Lung (tissue), 12 donors: ENCODE measurements around the gene SPIB. TPM values are rescaled to one million over a fixed set of nuclear protein-coding genes. Genes with fewer than 3 reads are reported as not detected.

ENCODE experiments used
- ATAC-seq: fragments of 200-7000 bp; cut with Tn5 transposase; one replicate; pipeline ENCODE4 v1.9.1; 2020; ENCODE audit warnings: moderate number of reproducible peaks; ENCODE audit not compliant: insufficient read depth, low FRiP score
- DNase-seq, 3 donors: peaks; one replicate each; pipeline ENCODE4 v3.0.0-alpha.2; 2013 to 2017
- H3K27ac ChIP-seq, 2 donors: one replicate each; pipeline ENCODE4 v1.5.1; 2013; ENCODE audit warnings: mild to moderate bottlenecking in 2 of 2, moderate library complexity in 2 of 2, control low read depth in 1 of 2, inconsistent platforms in 1 of 2, low read depth in 1 of 2, low read length in 1 of 2
- H3K27me3 ChIP-seq, 3 donors: one replicate each; pipeline ENCODE4 v1.5.1; 2013; ENCODE audit warnings: low read length in 2 of 3; ENCODE audit not compliant: control insufficient read depth in 3 of 3, insufficient read depth in 3 of 3
- H3K36me3 ChIP-seq, 4 donors: one replicate each; pipeline ENCODE4 v1.5.1; 2013; ENCODE audit warnings: low read length in 4 of 4, mild to moderate bottlenecking in 1 of 4, moderate library complexity in 1 of 4; ENCODE audit not compliant: control insufficient read depth in 4 of 4, insufficient read depth in 4 of 4
- H3K4me1 ChIP-seq, 5 donors: one replicate each; pipeline ENCODE4 v1.5.1; 2013; ENCODE audit warnings: low read length in 5 of 5, mild to moderate bottlenecking in 2 of 5, moderate library complexity in 1 of 5; ENCODE audit not compliant: control insufficient read depth in 5 of 5, insufficient read depth in 5 of 5
- H3K4me3 ChIP-seq: one replicate; pipeline ENCODE4 v1.5.1; 2013; ENCODE audit warnings: mild to moderate bottlenecking, control low read depth, moderate library complexity
- H3K9ac ChIP-seq, 2 donors: one replicate each; pipeline ENCODE4 v1.5.1; 2013; ENCODE audit warnings: low read length in 2 of 2, control low read depth in 1 of 2; ENCODE audit not compliant: insufficient read depth in 1 of 2
- H3K9me3 ChIP-seq, 4 donors: one replicate each; pipeline ENCODE4 v1.5.1; 2013; ENCODE audit warnings: low read length in 3 of 4, mild to moderate bottlenecking in 1 of 4, moderate library complexity in 1 of 4; ENCODE audit not compliant: control insufficient read depth in 4 of 4, insufficient read depth in 3 of 4
- WGBS, 2 donors: extraction: QIAGEN DNeasy Blood & Tissue Kit; methylation state at CpG; one replicate each; pipeline ENCODE4 v1.1.7; 2013; 5-methylcytosine and 5-hydroxymethylcytosine counted together
- polyA plus RNA-seq, 2 donors: library from polyadenylated mRNA; stranded (reverse); fragments of 200-250 nt; gene quantifications; one replicate each; pipeline ENCODE4 v1.2.1, GENCODE V29; 2013
- total RNA-seq, 2 donors: library from RNA; depleted of rRNA in 1 of 2; stranded (reverse); fragments of >200 nt in 1 of 2; gene quantifications; one replicate each; pipeline ENCODE4 v1.2.1, GENCODE V29; 2014 to 2021
- TF ChIP-seq, protein P1 (sequence below): IDR thresholded peaks from 2 replicates; pipeline ENCODE4 v1.5.1; 2012; ENCODE audit warnings: mild to moderate bottlenecking; ENCODE audit errors: control extremely low read depth, extremely low read depth
- donor health status: control.
- donor health status: control.
- donor health status: Bipolar disorder and iron deficiency.
- donor health status: healthy.
- donor health status: DM: yes; HTN: yes; CAD: no.

Gene SPIB
- total and polyA plus RNA-seq, 4 donors, result 0.22 to 10.5 (median 0.65) TPM

DNA sequence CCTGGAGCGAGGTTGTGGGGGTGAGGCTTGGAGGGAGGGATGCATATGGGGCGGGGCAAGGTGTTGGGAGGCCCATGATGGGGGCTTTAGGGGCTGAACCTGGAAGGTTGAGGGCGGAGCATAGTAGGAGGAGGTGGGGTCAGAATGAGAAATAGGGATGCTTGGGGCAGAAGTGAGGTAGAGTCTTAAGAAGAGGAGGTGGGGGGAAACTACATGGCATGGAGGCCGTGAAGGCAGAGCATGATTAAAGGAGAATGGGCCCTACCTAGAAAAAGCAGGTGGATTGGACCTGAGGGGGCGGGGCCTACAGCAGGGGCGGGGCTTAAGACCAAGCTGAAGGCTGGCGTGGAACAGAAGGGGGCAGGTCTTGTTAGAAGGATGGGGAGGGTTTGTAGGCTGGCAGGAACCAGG, 41.7 kb upstream of the SPIB start:
- WGBS, 2 donors, result 55 to 65% methylated on average over 7 of the region's 7 CpGs
- Histone ChIP-seq H3K9ac (no peak overlapping the region), H3K4me3 (no peak overlapping the region), H3K4me1 (peaks cover 0 to 22% (median 1%) of the 10 kb centered on the region in 5 donors), H3K9me3 (no peaks in the 10 kb centered on the region), H3K27ac (no peak overlapping the region), H3K27me3 (no peaks in the 10 kb centered on the region), H3K36me3 (peaks cover 10 to 43% (median 18%) of the 10 kb centered on the region in 4 donors)
- no peak for ATAC-seq
- DNase-seq, result no peak
- TF ChIP-seq, protein P1, sequence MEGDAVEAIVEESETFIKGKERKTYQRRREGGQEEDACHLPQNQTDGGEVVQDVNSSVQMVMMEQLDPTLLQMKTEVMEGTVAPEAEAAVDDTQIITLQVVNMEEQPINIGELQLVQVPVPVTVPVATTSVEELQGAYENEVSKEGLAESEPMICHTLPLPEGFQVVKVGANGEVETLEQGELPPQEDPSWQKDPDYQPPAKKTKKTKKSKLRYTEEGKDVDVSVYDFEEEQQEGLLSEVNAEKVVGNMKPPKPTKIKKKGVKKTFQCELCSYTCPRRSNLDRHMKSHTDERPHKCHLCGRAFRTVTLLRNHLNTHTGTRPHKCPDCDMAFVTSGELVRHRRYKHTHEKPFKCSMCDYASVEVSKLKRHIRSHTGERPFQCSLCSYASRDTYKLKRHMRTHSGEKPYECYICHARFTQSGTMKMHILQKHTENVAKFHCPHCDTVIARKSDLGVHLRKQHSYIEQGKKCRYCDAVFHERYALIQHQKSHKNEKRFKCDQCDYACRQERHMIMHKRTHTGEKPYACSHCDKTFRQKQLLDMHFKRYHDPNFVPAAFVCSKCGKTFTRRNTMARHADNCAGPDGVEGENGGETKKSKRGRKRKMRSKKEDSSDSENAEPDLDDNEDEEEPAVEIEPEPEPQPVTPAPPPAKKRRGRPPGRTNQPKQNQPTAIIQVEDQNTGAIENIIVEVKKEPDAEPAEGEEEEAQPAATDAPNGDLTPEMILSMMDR, result no peak

DNA sequence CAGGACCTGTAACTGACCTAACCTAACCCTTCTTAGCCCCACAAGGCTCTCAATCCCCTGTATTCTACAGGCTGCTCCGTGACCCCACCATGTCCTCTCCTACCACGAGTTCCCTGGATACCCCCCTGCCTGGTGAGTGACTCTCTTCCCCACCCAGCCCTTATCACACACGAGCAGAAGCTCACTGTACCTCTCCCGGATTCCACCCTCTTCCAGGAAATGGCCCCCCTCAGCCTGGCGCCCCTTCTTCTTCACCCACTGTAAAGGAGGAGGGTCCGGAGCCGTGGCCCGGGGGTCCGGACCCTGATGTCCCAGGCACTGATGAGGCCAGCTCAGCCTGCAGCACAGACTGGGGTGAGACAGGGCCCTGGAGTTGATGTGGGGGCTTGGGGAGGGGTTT, 41.2 kb upstream of the SPIB start:
- no peak for ATAC-seq
- DNase-seq, result no peak
- peaks cover 10 to 48% (median 18%) of the 10 kb centered on the region in 4 donors for H3K36me3 ChIP-seq
- no peaks in the 10 kb centered on the region for H3K9me3 ChIP-seq
- 73 to 75% methylated on average over 9 of the region's 9 CpGs for WGBS, 2 donors
- no peak overlapping the region for H3K4me3 ChIP-seq
- H3K27me3 ChIP-seq, result no peaks in the 10 kb centered on the region
- no peak overlapping the region for H3K27ac ChIP-seq
- H3K9ac ChIP-seq, result no peak overlapping the region
- peaks cover 0 to 22% (median 0%) of the 10 kb centered on the region in 5 donors for H3K4me1 ChIP-seq
- TF ChIP-seq, protein P1, result no peak

DNA sequence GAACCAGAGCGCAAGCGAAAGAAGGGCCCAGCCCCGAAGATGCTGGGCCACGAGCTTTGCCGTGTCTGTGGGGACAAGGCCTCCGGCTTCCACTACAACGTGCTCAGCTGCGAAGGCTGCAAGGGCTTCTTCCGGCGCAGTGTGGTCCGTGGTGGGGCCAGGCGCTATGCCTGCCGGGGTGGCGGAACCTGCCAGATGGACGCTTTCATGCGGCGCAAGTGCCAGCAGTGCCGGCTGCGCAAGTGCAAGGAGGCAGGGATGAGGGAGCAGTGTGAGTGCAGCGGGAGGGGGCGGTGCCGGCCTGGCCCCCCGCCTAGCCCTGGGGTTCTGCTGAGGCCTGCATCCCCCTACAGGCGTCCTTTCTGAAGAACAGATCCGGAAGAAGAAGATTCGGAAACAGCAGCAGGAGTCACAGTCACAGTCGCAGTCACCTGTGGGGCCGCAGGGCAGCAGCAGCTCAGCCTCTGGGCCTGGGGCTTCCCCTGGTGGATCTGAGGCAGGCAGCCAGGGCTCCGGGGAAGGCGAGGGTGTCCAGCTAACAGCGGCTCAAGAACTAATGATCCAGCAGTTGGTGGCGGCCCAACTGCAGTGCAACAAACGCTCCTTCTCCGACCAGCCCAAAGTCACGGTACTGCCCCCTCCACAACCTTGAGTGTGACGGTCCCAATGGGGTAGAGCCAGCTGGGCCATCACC, 40.4 kb upstream of the SPIB start:
- TF ChIP-seq, protein P1, result no peak
- H3K27ac ChIP-seq, result no peak overlapping the region
- no peaks in the 10 kb centered on the region for H3K9me3 ChIP-seq
- peaks cover 0 to 22% (median 2%) of the 10 kb centered on the region in 5 donors for H3K4me1 ChIP-seq
- no peak overlapping the region for H3K9ac ChIP-seq
- DNase-seq (no peak), ATAC-seq (no peak)
- 95 to 96% methylated on average over 35 to 36 of the region's 36 CpGs for WGBS, 2 donors
- peaks cover 10 to 50% (median 18%) of the 10 kb centered on the region in 4 donors for H3K36me3 ChIP-seq
- H3K4me3 ChIP-seq, result no peak overlapping the region
- no peaks in the 10 kb centered on the region for H3K27me3 ChIP-seq
